22Rv1 (cell line): Measurements from ENCODE around the gene APBA2.
"Not testable (repeated sequence)": the region's sequence is repeated elsewhere in the genome, so short reads cannot be mapped to it uniquely, and the experiment has no call there.

Source experiments
- CTCF ChIP-seq: fragments of 450-650 bp; IDR thresholded peaks from 2 replicates; pipeline ENCODE4 v1.5.1; 2017; ENCODE audit warnings: mild to moderate bottlenecking
- ZFX ChIP-seq: fragments of 450-650 bp; IDR thresholded peaks from 2 replicates; pipeline ENCODE4 v1.6.1; 2017; ENCODE audit warnings: antibody characterized with exemption, borderline replicate concordance

GRCh38 chr15:28853654-28854053, 32.1 kb upstream of the APBA2 start:
- TF ChIP-seq CTCF, ZFX: not testable (repeated sequence)
